Astrocyte (in vitro differentiated cells and primary cell): ENCODE measurements around the gene BAIAP3. TPM values are rescaled to one million over a fixed set of nuclear protein-coding genes. Genes with fewer than 3 reads are reported as not detected.
A peak's percentile ranks its signal among the peaks of the same experiment; 100 is the strongest.

Experiments used
- DNase-seq: peaks from one replicate; pipeline ENCODE4 v3.0.0-alpha.2; 2010; ENCODE audit warnings: low read depth
- FAIRE-seq: peaks from 2 replicates; lab custom pipeline; 2011; peaks lifted over from hg19 to GRCh38; lab: Jason Lieb, UNC
- H2AFZ ChIP-seq: 2 replicates; pipeline ENCODE4 v1.6.0; 2012; ENCODE audit warnings: low read depth, low read length, inconsistent platforms
- H3K27ac ChIP-seq: 2 replicates; pipeline ENCODE4 v1.5.1; 2011; ENCODE audit warnings: low read depth, low read length, inconsistent platforms
- H3K27me3 ChIP-seq: 2 replicates; pipeline ENCODE4 v1.6.0; 2011; ENCODE audit warnings: low read length, inconsistent platforms; ENCODE audit not compliant: insufficient read depth
- H3K36me3 ChIP-seq: 2 replicates; pipeline ENCODE4 v1.5.1; 2011; ENCODE audit warnings: low read length, inconsistent platforms; ENCODE audit not compliant: insufficient read depth
- H3K4me1 ChIP-seq: 2 replicates; pipeline ENCODE4 v1.5.1; 2011; ENCODE audit warnings: low read length, inconsistent platforms; ENCODE audit not compliant: insufficient read depth
- H3K4me2 ChIP-seq: 2 replicates; pipeline ENCODE4 v1.6.0; 2012; ENCODE audit warnings: low read length, inconsistent platforms
- H3K4me3 ChIP-seq: 2 replicates; pipeline ENCODE4 v1.5.1; 2011; ENCODE audit warnings: low read depth, mild to moderate bottlenecking, low read length, inconsistent platforms; ENCODE audit not compliant: insufficient read depth
- H3K79me2 ChIP-seq: 2 replicates; pipeline ENCODE4 v1.6.0; 2012; ENCODE audit warnings: mild to moderate bottlenecking, low read length, inconsistent platforms; ENCODE audit not compliant: insufficient read depth
- H3K9ac ChIP-seq: 2 replicates; pipeline ENCODE4 v1.6.0; 2012; ENCODE audit warnings: mild to moderate bottlenecking, low read length, inconsistent platforms
- H3K9me3 ChIP-seq: 2 replicates; pipeline ENCODE4 v1.5.1; 2012; ENCODE audit warnings: low read depth, mild to moderate bottlenecking, low read length, inconsistent platforms; ENCODE audit not compliant: insufficient read depth
- H4K20me1 ChIP-seq: 2 replicates; pipeline ENCODE4 v1.6.0; 2012; ENCODE audit warnings: low read length, inconsistent platforms; ENCODE audit not compliant: insufficient read depth
- H3K27ac Mint-ChIP-seq: one replicate; pipeline ENCODE4 v1.8.0; 2021; ENCODE audit warnings: mild to moderate bottlenecking, mixed read lengths; ENCODE audit not compliant: unreplicated experiment
- H3K27me3 Mint-ChIP-seq: one replicate; pipeline ENCODE4 v1.8.0; 2021; ENCODE audit warnings: low read depth, mixed read lengths; ENCODE audit not compliant: unreplicated experiment
- H3K36me3 Mint-ChIP-seq: one replicate; pipeline ENCODE4 v1.8.0; 2021; ENCODE audit warnings: low read depth, mixed read lengths; ENCODE audit not compliant: unreplicated experiment
- H3K4me1 Mint-ChIP-seq: one replicate; pipeline ENCODE4 v1.8.0; 2021; ENCODE audit warnings: low read depth, mixed read lengths; ENCODE audit not compliant: unreplicated experiment
- H3K4me3 Mint-ChIP-seq: one replicate; pipeline ENCODE4 v1.8.0; 2021; ENCODE audit warnings: mild to moderate bottlenecking, moderate library complexity, mixed read lengths; ENCODE audit not compliant: unreplicated experiment
- H3K9me3 Mint-ChIP-seq: one replicate; pipeline ENCODE4 v1.8.0; 2021; ENCODE audit warnings: mild to moderate bottlenecking, mixed read lengths; ENCODE audit not compliant: unreplicated experiment
- EZH2 ChIP-seq: IDR thresholded peaks from 2 replicates; pipeline ENCODE4 v1.6.1; 2012; ENCODE audit warnings: mild to moderate bottlenecking, low read length, inconsistent platforms; ENCODE audit not compliant: insufficient read depth
- total RNA-seq: library from RNA; stranded (reverse); gene quantifications from 2 replicates; pipeline ENCODE4 v1.2.1, GENCODE V29; 2021
- TF ChIP-seq, protein P1 (sequence below): IDR thresholded peaks from 2 replicates; pipeline ENCODE4 v1.5.1; 2011; ENCODE audit warnings: low read depth, mild to moderate bottlenecking, inconsistent platforms, low read length, moderate library complexity; ENCODE audit not compliant: insufficient read depth

Gene BAIAP3
- total RNA-seq, 1 donor from 2014 or later = 2.6 TPM

DNA sequence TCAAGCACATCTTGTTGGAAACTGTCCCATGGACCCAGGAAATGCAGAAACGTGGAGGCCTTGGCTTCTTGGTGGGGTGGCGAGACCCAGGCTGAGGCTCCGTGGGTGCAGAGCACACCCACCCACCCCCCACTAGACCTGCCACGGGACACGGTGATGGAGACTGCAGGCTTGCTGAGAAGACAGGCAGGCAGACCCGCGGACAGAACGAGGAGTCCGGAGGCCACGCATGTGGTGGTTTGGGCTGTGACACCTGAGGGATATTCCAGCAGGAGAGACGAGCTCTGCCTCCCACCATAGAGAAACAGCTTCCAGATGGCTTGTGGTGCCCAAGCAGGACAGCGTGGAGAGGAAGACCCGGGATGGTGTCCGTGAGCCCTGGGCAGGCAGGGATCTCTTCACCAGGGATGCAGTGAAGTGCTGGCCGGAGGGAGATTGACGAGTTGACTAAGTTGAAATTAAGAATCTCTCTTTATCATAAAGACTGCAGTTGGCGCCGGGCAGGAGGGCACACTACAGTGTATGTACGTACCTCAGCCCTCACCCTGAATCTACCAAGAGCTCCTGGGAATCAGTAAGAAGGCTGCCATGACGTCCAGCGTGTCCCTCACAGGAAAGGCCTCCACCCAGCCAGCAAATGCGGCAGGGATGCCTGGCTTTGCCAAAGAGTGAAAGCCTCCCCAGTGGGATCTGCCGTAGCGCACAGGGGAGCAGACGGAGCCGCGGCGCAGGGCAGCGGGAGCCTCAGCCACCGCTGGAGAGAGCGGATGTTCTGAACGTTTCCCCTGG, 15.8 kb upstream of the BAIAP3 start:
- DNase-seq (no peak), FAIRE-seq (no peak)
- no peak overlapping the region for H3K4me3 Mint-ChIP-seq
- Histone ChIP-seq H3K9me3 (no peaks in the 10 kb centered on the region), H2AFZ (no peak overlapping the region), H3K79me2 (peaks cover 74% of the 10 kb centered on the region), H3K4me1 (peaks cover under 1% of the 10 kb centered on the region), H3K9ac (no peak overlapping the region), H3K4me2 (no peak overlapping the region), H3K27me3 (no peaks in the 10 kb centered on the region), H3K36me3 (peaks cover 44% of the 10 kb centered on the region), H3K27ac (no peak overlapping the region), H4K20me1 (peaks cover 86% of the 10 kb centered on the region), H3K4me3 (no peak overlapping the region)
- H3K36me3 Mint-ChIP-seq = peaks cover 8% of the 10 kb centered on the region
- no peaks in the 10 kb centered on the region for H3K9me3 Mint-ChIP-seq
- H3K27me3 Mint-ChIP-seq = no peaks in the 10 kb centered on the region
- no peak for TF ChIP-seq EZH2
- TF ChIP-seq, protein P1, sequence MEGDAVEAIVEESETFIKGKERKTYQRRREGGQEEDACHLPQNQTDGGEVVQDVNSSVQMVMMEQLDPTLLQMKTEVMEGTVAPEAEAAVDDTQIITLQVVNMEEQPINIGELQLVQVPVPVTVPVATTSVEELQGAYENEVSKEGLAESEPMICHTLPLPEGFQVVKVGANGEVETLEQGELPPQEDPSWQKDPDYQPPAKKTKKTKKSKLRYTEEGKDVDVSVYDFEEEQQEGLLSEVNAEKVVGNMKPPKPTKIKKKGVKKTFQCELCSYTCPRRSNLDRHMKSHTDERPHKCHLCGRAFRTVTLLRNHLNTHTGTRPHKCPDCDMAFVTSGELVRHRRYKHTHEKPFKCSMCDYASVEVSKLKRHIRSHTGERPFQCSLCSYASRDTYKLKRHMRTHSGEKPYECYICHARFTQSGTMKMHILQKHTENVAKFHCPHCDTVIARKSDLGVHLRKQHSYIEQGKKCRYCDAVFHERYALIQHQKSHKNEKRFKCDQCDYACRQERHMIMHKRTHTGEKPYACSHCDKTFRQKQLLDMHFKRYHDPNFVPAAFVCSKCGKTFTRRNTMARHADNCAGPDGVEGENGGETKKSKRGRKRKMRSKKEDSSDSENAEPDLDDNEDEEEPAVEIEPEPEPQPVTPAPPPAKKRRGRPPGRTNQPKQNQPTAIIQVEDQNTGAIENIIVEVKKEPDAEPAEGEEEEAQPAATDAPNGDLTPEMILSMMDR = no peak
- H3K4me1 Mint-ChIP-seq = peaks cover 1% of the 10 kb centered on the region
- no peak overlapping the region for H3K27ac Mint-ChIP-seq

DNA sequence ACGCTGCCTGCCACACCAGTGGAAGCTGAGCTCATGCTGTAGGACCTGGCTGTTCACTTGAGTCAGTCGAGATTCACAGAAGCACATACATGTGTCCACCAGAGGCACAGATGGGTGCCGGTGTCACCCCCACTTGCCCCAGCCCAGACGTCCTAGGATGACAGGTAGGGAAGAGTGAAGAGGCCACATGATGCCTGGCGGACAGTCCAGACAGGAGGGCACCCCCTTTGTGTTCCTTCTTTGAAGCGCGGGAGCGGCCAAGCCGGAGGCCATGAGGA, 15.2 kb upstream of the BAIAP3 start:
- Mint-ChIP-seq H3K4me1 (no peaks in the 10 kb centered on the region), H3K27me3 (no peaks in the 10 kb centered on the region), H3K4me3 (no peak overlapping the region), H3K9me3 (no peaks in the 10 kb centered on the region), H3K27ac (peak overlapping the region; percentile 26), H3K36me3 (peaks cover 8% of the 10 kb centered on the region)
- H3K36me3 ChIP-seq = peaks cover 44% of the 10 kb centered on the region
- no peaks in the 10 kb centered on the region for H3K4me1 ChIP-seq
- no peak for FAIRE-seq
- no peak overlapping the region for H3K9ac ChIP-seq
- no peak overlapping the region for H3K4me3 ChIP-seq
- peaks cover 83% of the 10 kb centered on the region for H4K20me1 ChIP-seq
- H3K9me3 ChIP-seq = no peaks in the 10 kb centered on the region
- peaks cover 68% of the 10 kb centered on the region for H3K79me2 ChIP-seq
- no peak overlapping the region for H2AFZ ChIP-seq
- H3K27me3 ChIP-seq = no peaks in the 10 kb centered on the region
- no peak overlapping the region for H3K27ac ChIP-seq
- DNase-seq = no peak
- no peak overlapping the region for H3K4me2 ChIP-seq
- TF ChIP-seq, protein P1 = no peak
- TF ChIP-seq EZH2 = no peak

DNA sequence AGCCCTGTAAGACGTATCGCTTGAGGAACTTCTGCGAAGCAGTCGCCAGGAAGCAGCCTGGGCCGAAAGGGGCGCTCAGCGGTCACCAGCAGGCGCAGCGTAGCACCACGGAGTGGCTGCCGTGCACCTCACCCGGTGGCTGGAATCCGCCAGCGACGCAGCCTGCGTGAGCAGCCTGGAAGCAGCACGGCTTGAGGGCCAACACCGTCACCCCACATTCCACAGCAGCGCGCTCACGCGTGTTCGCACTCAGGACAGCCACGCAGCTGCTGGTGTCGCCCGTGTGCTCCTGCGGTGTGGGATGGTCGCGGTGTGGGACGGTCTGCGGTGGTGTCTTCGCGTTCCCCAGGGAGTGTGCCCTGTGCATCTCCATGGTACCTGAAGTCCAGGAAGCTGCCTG, 14.4 kb upstream of the BAIAP3 start:
- H3K79me2 ChIP-seq = peaks cover 60% of the 10 kb centered on the region
- H3K4me1 Mint-ChIP-seq = no peaks in the 10 kb centered on the region

More for the DNA sequence above, 14.4 kb upstream of the BAIAP3 start:
- Histone ChIP-seq H2AFZ (no peak overlapping the region), H3K4me1 (no peaks in the 10 kb centered on the region), H3K9ac (no peak overlapping the region), H3K27me3 (no peaks in the 10 kb centered on the region), H3K4me2 (no peak overlapping the region), H4K20me1 (peaks cover 83% of the 10 kb centered on the region), H3K36me3 (peaks cover 46% of the 10 kb centered on the region), H3K4me3 (no peak overlapping the region), H3K9me3 (no peaks in the 10 kb centered on the region), H3K27ac (no peak overlapping the region)
- Mint-ChIP-seq H3K27me3 (no peaks in the 10 kb centered on the region), H3K36me3 (peaks cover 10% of the 10 kb centered on the region), H3K4me3 (no peak overlapping the region), H3K27ac (no peak overlapping the region), H3K9me3 (no peaks in the 10 kb centered on the region)
- no peak for DNase-seq
- no peak for FAIRE-seq
- TF ChIP-seq EZH2 = no peak
- TF ChIP-seq, protein P1 = no peak
